Mucosa of descending colon (tissue), 3 donors: Measurements from ENCODE around the gene DUS2. TPM values are rescaled to one million over a fixed set of nuclear protein-coding genes. Genes with fewer than 3 reads are reported as not detected.

ENCODE experiments used
- ATAC-seq: fragments of 200-7000 bp; cut with Tn5 transposase; one replicate; pipeline ENCODE4 v1.9.1; 2020; ENCODE audit warnings: mild to moderate bottlenecking, moderate library complexity
- DNase-seq, 3 donors: peaks; one replicate each; pipeline ENCODE4 v3.0.0-alpha.2; 2020
- H3K36me3 ChIP-seq: fragments of 200-600 bp; one replicate; pipeline ENCODE4 v1.8.0; 2021; ENCODE audit warnings: low read depth, mild to moderate bottlenecking
- H3K4me1 ChIP-seq: fragments of 200-600 bp; one replicate; pipeline ENCODE4 v1.8.0; 2021; ENCODE audit warnings: low read depth, mild to moderate bottlenecking
- H3K4me3 ChIP-seq: fragments of 200-600 bp; one replicate; pipeline ENCODE4 v1.8.0; 2021; ENCODE audit warnings: mild to moderate bottlenecking
- H3K9me3 ChIP-seq: fragments of 200-600 bp; one replicate; pipeline ENCODE4 v1.8.0; 2021; ENCODE audit warnings: mild to moderate bottlenecking
- intact Hi-C, 2 donors: fragments of 100-400 bp; cut with DNase I in 1 of 2; cut with micrococcal nuclease in 1 of 2; formaldehyde crosslinking; loops; one replicate each; pipeline versions ENCODE4 v1.11.0 to v1.11.1; 2022; cut with DNase I, micrococcal nuclease
- total RNA-seq, 3 donors: library from RNA; stranded (reverse); fragmentation: NEBNext Ultra II Directional in 2 of 3; extraction: Animal tissue kit (Norgen Biotek cat#: 25700) in 2 of 3; gene quantifications; one replicate each; pipeline versions ENCODE4 v1.2.1 to v1.2.4, GENCODE V29; 2021 to 2023
- TF ChIP-seq, protein P1 (sequence below): fragments of 200-600 bp; IDR thresholded peaks from one replicate; pipeline ENCODE4 v1.8.0; 2022; ENCODE audit warnings: antibody characterized with exemption, mild to moderate bottlenecking
- donor health status: DM: no; HTN: no; CAD: no; lungs with moderate emphysema.
- donor health status: DM: no; HTN: no; CAD: no.
- donor health status: DM: no; HTN: yes; CAD: no.

Gene DUS2
- total RNA-seq, 3 donors from 2014 or later, result 11.6 to 13.5 (median 12.6) TPM

- no peaks in the 10 kb centered on the region for H3K4me1 ChIP-seq
- DNase-seq, result no peak
- intact Hi-C loops, result no loop called here
- TF ChIP-seq, protein P1, sequence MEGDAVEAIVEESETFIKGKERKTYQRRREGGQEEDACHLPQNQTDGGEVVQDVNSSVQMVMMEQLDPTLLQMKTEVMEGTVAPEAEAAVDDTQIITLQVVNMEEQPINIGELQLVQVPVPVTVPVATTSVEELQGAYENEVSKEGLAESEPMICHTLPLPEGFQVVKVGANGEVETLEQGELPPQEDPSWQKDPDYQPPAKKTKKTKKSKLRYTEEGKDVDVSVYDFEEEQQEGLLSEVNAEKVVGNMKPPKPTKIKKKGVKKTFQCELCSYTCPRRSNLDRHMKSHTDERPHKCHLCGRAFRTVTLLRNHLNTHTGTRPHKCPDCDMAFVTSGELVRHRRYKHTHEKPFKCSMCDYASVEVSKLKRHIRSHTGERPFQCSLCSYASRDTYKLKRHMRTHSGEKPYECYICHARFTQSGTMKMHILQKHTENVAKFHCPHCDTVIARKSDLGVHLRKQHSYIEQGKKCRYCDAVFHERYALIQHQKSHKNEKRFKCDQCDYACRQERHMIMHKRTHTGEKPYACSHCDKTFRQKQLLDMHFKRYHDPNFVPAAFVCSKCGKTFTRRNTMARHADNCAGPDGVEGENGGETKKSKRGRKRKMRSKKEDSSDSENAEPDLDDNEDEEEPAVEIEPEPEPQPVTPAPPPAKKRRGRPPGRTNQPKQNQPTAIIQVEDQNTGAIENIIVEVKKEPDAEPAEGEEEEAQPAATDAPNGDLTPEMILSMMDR, result no peak
- no peak for ATAC-seq
- no peaks in the 10 kb centered on the region for H3K36me3 ChIP-seq
- H3K4me3 ChIP-seq, result no peak within 1 kb of the TSS
- H3K9me3 ChIP-seq, result no peaks in the 10 kb centered on the region
These were observed 43.0 kb upstream of the DUS2 start, which contains the start of gene DPEP3 for GRCh38 chr16:67979955-67980678. TSS of gene DPEP3 (minus strand) at chr16:67980499. CDS start at chr16:67980380, 119 bp downstream.

DNA sequence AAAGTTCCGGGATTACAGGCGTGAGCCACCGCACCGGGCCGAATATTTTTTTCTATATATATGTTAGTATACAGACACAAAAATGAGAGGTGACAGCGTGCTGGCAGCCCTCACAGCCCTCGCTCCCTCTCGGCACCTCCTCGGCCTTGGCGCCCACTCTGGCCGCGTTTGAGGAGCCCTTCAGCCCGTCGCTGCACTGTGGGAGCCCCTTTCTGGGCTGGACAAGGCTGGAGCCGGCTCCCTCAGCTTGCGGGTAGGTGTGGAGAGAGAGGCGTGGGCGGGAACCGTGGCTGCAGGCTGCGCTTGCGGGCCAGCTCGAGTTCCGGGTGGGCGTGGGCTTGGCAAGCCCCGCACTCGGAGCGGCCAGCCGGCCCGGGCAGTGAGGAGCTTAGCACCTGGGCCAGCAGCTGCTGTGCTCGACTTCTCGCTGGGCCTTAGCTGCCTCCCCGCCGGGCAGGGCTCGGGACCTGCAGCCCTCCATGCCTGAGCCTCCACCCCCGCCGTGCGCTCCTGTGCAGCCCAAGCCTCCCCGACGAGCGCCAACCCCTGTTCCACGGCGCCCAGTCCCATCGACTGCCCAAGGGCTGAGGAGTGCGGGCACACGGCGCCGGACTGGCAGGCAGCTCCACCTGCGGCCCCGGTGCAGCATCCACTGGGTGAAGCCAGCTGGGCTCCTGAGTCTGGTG lies 40.9 kb upstream of the DUS2 start:
- H3K9me3 ChIP-seq, result no peaks in the 10 kb centered on the region
- ATAC-seq (no peak), DNase-seq (no peak)
- H3K4me3 ChIP-seq, result no peak overlapping the region
- intact Hi-C loops, result no loop called here
- TF ChIP-seq, protein P1, result no peak
- peaks cover 3% of the 10 kb centered on the region for H3K4me1 ChIP-seq
- H3K36me3 ChIP-seq, result no peaks in the 10 kb centered on the region

GRCh38 chr16:67986949-67987348 lies 36.1 kb upstream of the DUS2 start:
- TF ChIP-seq, protein P1, result no peak
- H3K4me1 ChIP-seq, result peaks cover 3% of the 10 kb centered on the region
- H3K9me3 ChIP-seq, result no peaks in the 10 kb centered on the region
- no peaks in the 10 kb centered on the region for H3K36me3 ChIP-seq
- DNase-seq, result no peak
- ATAC-seq, result no peak
- H3K4me3 ChIP-seq, result no peak overlapping the region
- intact Hi-C loops, result no loop called here

- Histone ChIP-seq H3K9me3 (no peaks in the 10 kb centered on the region), H3K4me3 (no peak overlapping the region), H3K4me1 (peaks cover 3% of the 10 kb centered on the region), H3K36me3 (no peaks in the 10 kb centered on the region)
- DNase-seq (no peak), ATAC-seq (no peak)
- TF ChIP-seq, protein P1, result no peak
- intact Hi-C loops, result no loop called here
These were observed 35.5 kb upstream of the DUS2 start for GRCh38 chr16:67987460-67988160.

DNA sequence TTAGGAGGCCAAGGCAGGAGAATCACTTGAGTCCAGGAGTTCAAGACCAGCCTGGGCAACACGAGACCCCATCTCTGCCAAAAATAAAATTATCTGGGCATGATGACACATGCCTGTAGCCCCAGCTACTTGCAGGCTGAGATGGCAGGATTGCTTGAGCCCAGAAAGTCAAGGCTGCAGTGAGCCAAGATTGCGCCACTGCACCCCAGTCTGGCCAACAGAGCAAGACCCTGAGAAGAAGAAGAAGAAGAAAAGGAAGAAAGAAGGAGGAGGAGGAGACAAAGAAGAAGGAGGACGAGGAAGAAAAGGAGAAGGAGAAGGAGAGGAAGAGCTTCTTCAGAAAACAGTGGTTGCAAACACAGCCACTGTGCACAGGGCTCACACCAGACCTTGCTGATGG lies 34.4 kb upstream of the DUS2 start:
- Histone ChIP-seq H3K9me3 (no peaks in the 10 kb centered on the region), H3K36me3 (no peaks in the 10 kb centered on the region), H3K4me3 (no peak overlapping the region), H3K4me1 (peaks cover 13% of the 10 kb centered on the region)
- ATAC-seq (no peak), DNase-seq (no peak)
- intact Hi-C loops, result no loop called here
- TF ChIP-seq, protein P1, result no peak
